Thyroid gland (tissue), 4 donors: ENCODE measurements around the gene BPIFB6. TPM values are rescaled to one million over a fixed set of nuclear protein-coding genes. Genes with fewer than 3 reads are reported as not detected.

ENCODE experiments used
- DNase-seq, 2 donors: peaks; one replicate each; pipeline ENCODE4 v3.0.0-alpha.2; 2019
- H3K27ac ChIP-seq, 3 donors: fragments of 200-600 bp; sonication (generic); 1 replicate in 2 of 3; 2 replicates in 1 of 3; pipeline ENCODE4 v1.5.1; 2016 to 2019; ENCODE audit warnings: mild to moderate bottlenecking in 1 of 3, moderate library complexity in 1 of 3
- H3K27me3 ChIP-seq: fragments of 200-600 bp; sonication (generic); one replicate; pipeline ENCODE4 v1.5.1; 2019
- H3K36me3 ChIP-seq, 2 donors: fragments of 200-600 bp; sonication (generic); one replicate each; pipeline ENCODE4 v1.5.1; 2016 to 2019
- H3K4me1 ChIP-seq, 2 donors: fragments of 200-600 bp; sonication (generic); one replicate each; pipeline ENCODE4 v1.5.1; 2017 to 2019
- H3K4me3 ChIP-seq, 3 donors: fragments of 200-600 bp; sonication (generic); replicated peaks in 1 of 3; 1 replicate in 2 of 3; 2 replicates in 1 of 3; pipeline ENCODE4 v1.5.1; 2016; ENCODE audit warnings: mild to moderate bottlenecking in 1 of 3
- H3K9me3 ChIP-seq: fragments of 200-600 bp; sonication (generic); one replicate; pipeline ENCODE4 v1.5.1; 2017
- POLR2A ChIP-seq, 2 donors: fragments of 450-650 bp; IDR thresholded peaks; one replicate each; pipeline ENCODE4 v1.6.1; 2017; ENCODE audit warnings: antibody characterized with exemption in 2 of 2, mild to moderate bottlenecking in 2 of 2, moderate library complexity in 1 of 2
- whole genome bisulfite sequencing, 2 donors: methylation state at CpG; one replicate each; pipeline ENCODE4 v1.1.5; 2017; 5-methylcytosine and 5-hydroxymethylcytosine counted together
- intact Hi-C: fragments of 100-400 bp; cut with DNase I; formaldehyde crosslinking; loops from one replicate; pipeline ENCODE4 v1.15.1; 2023
- total RNA-seq, 4 donors: library from RNA; depleted of rRNA; stranded (reverse); fragments of >200 nt; gene quantifications; one replicate each; pipeline ENCODE4 v1.2.3, GENCODE V29; 2016
- TF ChIP-seq, protein P1 (sequence below), 6 experiments: fragments of 200-600 bp in 3 of 6; fragments of 450-650 bp in 3 of 6; sonication (generic) in 3 of 6; IDR thresholded peaks; one replicate each; pipeline ENCODE4 v1.5.1; 2016 to 2019; ENCODE audit warnings: antibody characterized with exemption in 6 of 6, mild to moderate bottlenecking in 2 of 6, inconsistent platforms in 1 of 6, moderate library complexity in 1 of 6

The BPIFB6 gene
- total RNA-seq, 4 donors from 2014 or later = not detected

DNA sequence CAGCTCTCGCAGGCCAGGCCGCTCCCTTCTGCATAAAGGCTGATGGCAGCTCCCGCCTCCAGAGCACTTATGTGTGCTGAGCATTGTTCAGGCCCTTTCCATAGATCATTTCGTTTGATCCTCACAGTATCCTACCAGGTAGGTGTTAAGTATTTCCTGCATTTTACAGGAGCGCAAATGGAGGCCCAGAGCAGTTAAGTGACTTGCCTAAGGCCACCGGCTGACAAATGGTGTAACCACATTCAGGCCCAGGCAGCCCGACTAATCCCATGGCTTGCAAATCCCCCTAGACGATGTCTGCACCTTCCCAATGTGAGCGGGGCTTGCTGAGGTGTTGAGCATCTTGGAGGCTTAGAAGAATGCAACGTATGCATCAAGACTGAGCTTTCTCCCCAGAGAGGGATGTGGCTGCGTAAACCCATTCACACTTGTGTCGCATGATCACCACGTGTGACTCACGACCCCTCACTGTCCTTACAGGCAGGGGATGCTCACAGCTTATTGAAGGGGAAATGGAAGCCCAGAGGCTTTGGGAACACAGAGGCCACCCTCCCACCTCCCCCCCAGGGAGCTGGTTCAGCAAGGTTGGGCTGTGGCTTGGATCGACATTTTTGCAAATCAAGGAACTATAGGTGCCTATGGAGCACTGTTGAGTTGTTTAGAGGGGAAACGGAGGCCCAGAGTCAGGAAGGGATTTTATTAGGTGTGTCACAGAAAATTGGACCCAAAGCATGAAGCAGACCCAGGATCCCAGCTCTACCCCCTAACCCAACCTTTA, 16.9 kb upstream of the BPIFB6 start:
- Histone ChIP-seq H3K4me3 (no peak overlapping the region), H3K4me1 (peaks cover 4 to 10% of the 10 kb centered on the region in 2 donors), H3K27me3 (no peaks in the 10 kb centered on the region), H3K9me3 (no peaks in the 10 kb centered on the region), H3K27ac (no peak overlapping the region), H3K36me3 (no peaks in the 10 kb centered on the region)
- intact Hi-C loops = no loop called here
- whole genome bisulfite sequencing, 2 donors = 71 to 78% methylated on average over 15 to 16 of the region's 16 CpGs
- no peak for TF ChIP-seq POLR2A (IDR thresholded peaks at IDR 0.05)
- TF ChIP-seq, protein P1, sequence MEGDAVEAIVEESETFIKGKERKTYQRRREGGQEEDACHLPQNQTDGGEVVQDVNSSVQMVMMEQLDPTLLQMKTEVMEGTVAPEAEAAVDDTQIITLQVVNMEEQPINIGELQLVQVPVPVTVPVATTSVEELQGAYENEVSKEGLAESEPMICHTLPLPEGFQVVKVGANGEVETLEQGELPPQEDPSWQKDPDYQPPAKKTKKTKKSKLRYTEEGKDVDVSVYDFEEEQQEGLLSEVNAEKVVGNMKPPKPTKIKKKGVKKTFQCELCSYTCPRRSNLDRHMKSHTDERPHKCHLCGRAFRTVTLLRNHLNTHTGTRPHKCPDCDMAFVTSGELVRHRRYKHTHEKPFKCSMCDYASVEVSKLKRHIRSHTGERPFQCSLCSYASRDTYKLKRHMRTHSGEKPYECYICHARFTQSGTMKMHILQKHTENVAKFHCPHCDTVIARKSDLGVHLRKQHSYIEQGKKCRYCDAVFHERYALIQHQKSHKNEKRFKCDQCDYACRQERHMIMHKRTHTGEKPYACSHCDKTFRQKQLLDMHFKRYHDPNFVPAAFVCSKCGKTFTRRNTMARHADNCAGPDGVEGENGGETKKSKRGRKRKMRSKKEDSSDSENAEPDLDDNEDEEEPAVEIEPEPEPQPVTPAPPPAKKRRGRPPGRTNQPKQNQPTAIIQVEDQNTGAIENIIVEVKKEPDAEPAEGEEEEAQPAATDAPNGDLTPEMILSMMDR (IDR thresholded peaks at IDR 0.05) = no peak
- no peak for DNase-seq

DNA sequence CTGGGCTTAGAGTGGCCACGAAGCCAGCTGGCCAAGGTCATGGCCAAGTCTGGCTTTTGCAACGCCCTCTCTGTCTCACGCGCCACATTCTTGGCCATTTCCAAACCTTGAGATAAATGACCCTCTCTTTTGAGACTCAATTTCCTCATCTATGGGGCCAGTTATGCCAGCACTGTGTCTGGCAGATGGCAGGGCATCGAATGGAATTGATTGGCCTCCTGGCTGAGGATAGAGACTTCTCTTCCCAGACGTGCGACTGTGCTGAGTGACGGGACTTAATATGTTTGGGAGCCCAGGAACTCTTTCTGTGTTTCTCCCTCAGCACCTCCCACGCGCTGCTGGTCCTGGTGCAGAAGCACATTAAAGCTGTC, 16.3 kb upstream of the BPIFB6 start:
- Histone ChIP-seq H3K27me3 (no peaks in the 10 kb centered on the region), H3K4me3 (no peak overlapping the region), H3K36me3 (no peaks in the 10 kb centered on the region), H3K9me3 (no peaks in the 10 kb centered on the region), H3K27ac (no peak overlapping the region), H3K4me1 (peaks cover 0 to 4% of the 10 kb centered on the region in 2 donors)
- no peak for DNase-seq
- TF ChIP-seq POLR2A (IDR thresholded peaks at IDR 0.05) = no peak
- TF ChIP-seq, protein P1 (IDR thresholded peaks at IDR 0.05) = no peak
- intact Hi-C loops = no loop called here
- WGBS, 2 donors = 77 to 85% methylated on average over 10 of the region's 10 CpGs

DNA sequence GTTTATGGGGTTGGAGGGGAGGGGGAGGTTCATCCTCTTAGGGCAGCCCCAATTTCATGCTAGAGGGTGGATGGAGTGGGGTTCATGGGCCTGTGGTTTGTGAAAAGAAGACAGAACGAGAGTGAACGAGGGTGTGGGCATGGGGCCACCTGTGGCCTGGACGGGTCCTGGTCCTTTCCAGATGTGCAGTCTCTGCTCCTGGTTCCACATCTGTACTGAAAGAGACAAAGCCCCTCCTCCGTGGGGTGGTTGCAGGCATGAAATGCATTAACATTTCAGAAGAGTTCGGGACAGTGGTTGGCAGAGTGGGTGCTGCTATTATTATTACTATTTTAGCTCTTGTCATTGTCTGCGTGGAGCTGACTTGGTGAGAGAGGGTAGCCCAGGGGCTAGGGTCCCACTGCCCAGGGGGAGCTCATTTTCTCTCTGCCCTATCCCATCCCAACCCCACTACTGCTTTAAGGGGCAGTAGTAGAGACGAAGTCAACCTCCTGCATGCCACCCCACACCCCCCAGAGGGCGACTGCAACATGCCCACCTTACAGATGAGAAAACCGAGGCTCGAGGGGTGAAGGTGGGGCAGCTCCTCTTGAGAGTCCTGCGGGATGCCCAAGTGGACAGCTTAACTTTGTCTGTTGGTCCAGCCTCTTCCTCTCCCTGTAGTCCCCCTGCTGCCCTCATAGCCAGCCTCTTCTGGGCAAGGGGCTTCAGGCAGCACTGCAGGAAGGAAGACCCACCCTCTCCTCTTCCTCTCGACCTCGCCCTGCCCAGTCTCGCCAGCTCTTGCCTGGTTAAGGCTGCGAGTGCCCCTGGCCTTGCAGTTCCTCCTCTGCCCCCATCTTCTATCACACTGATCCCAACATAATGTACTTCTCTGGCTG, 15.5 kb upstream of the BPIFB6 start:
- no peak overlapping the region for H3K27ac ChIP-seq
- H3K4me1 ChIP-seq = no peaks in the 10 kb centered on the region
- no peaks in the 10 kb centered on the region for H3K36me3 ChIP-seq
- DNase-seq = no peak
- H3K27me3 ChIP-seq = no peaks in the 10 kb centered on the region
- TF ChIP-seq POLR2A (IDR thresholded peaks at IDR 0.05) = no peak
- TF ChIP-seq, protein P1 (IDR thresholded peaks at IDR 0.05) = no peak
- intact Hi-C loops = no loop called here
- WGBS, 2 donors = 67 to 76% methylated on average over 15 of the region's 15 CpGs
- no peak overlapping the region for H3K4me3 ChIP-seq
- no peaks in the 10 kb centered on the region for H3K9me3 ChIP-seq

DNA sequence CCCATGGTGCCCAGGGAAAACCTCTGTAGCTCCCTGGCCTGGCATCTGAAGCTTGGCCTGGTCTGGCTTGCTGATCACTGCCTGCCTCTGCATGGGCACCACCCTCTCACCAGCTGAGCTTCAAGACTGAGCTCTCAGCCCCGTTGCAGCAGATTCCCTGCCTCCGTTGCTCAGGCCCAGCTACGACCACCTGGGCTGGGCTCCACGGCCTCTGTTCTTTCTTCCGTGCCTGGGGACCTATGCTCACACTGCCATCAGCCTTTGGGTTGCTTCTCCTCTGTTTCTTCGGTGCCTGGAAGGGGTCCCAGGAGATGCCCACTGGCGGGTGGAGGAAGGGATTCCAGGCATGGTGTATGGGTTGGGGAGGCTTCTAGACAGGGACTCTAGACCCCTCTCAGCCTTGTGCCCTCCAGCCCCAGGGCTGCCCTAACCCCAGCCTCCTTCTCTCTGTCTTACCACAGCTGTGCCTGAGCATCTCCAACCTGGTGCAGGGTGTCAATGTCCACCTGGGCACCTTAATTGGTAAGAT, 14.8 kb upstream of the BPIFB6 start:
- 81 to 86% methylated on average over 6 to 7 of the region's 7 CpGs for WGBS, 2 donors
- TF ChIP-seq, protein P1 (IDR thresholded peaks at IDR 0.05) = no peak
- TF ChIP-seq POLR2A (IDR thresholded peaks at IDR 0.05) = no peak
- H3K27ac ChIP-seq = no peak overlapping the region
- no peaks in the 10 kb centered on the region for H3K9me3 ChIP-seq
- H3K27me3 ChIP-seq = no peaks in the 10 kb centered on the region
- H3K4me1 ChIP-seq = no peaks in the 10 kb centered on the region
- no peaks in the 10 kb centered on the region for H3K36me3 ChIP-seq
- H3K4me3 ChIP-seq = no peak overlapping the region
- intact Hi-C loops = no loop called here
- no peak for DNase-seq
